Measurements from ENCODE around the gene NOTUM.
"Not testable (repeated sequence)": the region's sequence is repeated elsewhere in the genome, so short reads cannot be mapped to it uniquely, and the experiment has no call there.

DNA sequence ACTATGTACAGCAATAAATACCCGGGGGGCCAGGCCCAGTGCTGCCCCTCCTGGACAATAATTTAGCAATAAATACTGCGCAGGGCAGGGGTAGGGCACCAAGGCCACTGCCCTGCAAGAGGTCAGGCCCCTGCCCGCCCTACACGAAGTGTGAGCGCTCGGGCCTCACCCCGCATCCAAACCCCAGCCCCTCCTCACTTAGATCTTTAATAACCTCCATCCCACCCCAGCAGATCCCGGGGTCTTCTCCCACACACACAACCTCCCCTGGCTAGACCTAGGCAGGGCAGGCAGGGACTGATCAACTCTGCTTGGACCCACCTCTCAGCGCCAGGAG, 42.7 kb downstream of the NOTUM start:
- TF ChIP-seq, protein P1, sequence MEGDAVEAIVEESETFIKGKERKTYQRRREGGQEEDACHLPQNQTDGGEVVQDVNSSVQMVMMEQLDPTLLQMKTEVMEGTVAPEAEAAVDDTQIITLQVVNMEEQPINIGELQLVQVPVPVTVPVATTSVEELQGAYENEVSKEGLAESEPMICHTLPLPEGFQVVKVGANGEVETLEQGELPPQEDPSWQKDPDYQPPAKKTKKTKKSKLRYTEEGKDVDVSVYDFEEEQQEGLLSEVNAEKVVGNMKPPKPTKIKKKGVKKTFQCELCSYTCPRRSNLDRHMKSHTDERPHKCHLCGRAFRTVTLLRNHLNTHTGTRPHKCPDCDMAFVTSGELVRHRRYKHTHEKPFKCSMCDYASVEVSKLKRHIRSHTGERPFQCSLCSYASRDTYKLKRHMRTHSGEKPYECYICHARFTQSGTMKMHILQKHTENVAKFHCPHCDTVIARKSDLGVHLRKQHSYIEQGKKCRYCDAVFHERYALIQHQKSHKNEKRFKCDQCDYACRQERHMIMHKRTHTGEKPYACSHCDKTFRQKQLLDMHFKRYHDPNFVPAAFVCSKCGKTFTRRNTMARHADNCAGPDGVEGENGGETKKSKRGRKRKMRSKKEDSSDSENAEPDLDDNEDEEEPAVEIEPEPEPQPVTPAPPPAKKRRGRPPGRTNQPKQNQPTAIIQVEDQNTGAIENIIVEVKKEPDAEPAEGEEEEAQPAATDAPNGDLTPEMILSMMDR (IDR thresholded peaks at IDR 0.05) = not testable (repeated sequence)
- not testable (repeated sequence) for TF ChIP-seq EP300 (IDR thresholded peaks at IDR 0.05)

Data from esophagus muscularis mucosa (tissue), 3 donors.